Measurements from ENCODE around the gene CRPPA. TPM values are rescaled to one million over a fixed set of nuclear protein-coding genes. Genes with fewer than 3 reads are reported as not detected.
A peak's percentile ranks its signal among the peaks of the same experiment; 100 is the strongest.

Gene CRPPA
- total and polyA plus RNA-seq, 12 donors: 0.57 to 4.2 (median 2.8) TPM

DNA sequence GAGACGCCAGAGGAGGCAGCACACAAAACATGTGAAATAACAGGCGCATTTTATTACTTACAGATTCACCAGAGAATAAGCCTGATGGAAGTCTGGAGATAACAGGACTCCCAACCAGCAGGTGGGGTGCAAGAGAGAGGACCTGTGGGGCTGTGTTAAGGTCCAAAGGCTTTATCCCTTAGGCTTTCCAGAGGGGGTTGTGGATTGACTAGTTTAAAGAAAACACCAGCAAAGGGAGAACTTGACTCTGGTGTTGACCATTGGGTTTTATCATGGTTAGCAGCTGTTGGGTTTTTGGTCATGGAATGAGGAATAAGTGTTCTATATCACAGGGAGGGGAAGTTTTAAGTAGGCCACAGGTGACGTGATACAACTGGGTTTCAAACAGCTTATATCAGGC is 1.6 kb upstream of the CRPPA start:
- Histone ChIP-seq H3K4me1 (replicated peaks in 1 of 2) (peaks cover 9 to 17% of the 10 kb centered on the region in 2 donors), H3K9me3 (replicated peaks in 1 of 3) (no peaks in the 10 kb centered on the region), H3K27me3 (no peaks in the 10 kb centered on the region), H3K36me3 (replicated peaks in 1 of 2) (no peaks in the 10 kb centered on the region), H3K27ac (peak overlapping the region in 1 of 5 donors; percentile 98), H3K4me3 (no peak overlapping the region)
- no peak for DNase-seq
- WGBS, 4 donors: 90 to 95% (median 92%) methylated on average over 3 of the region's 3 CpGs
- intact Hi-C loops (cut with DNase I): no loop called here
- TF ChIP-seq, protein P1, sequence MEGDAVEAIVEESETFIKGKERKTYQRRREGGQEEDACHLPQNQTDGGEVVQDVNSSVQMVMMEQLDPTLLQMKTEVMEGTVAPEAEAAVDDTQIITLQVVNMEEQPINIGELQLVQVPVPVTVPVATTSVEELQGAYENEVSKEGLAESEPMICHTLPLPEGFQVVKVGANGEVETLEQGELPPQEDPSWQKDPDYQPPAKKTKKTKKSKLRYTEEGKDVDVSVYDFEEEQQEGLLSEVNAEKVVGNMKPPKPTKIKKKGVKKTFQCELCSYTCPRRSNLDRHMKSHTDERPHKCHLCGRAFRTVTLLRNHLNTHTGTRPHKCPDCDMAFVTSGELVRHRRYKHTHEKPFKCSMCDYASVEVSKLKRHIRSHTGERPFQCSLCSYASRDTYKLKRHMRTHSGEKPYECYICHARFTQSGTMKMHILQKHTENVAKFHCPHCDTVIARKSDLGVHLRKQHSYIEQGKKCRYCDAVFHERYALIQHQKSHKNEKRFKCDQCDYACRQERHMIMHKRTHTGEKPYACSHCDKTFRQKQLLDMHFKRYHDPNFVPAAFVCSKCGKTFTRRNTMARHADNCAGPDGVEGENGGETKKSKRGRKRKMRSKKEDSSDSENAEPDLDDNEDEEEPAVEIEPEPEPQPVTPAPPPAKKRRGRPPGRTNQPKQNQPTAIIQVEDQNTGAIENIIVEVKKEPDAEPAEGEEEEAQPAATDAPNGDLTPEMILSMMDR (IDR thresholded peaks at IDR 0.05): no peak
- no peak for TF ChIP-seq POLR2A (IDR thresholded peaks at IDR 0.05)

DNA sequence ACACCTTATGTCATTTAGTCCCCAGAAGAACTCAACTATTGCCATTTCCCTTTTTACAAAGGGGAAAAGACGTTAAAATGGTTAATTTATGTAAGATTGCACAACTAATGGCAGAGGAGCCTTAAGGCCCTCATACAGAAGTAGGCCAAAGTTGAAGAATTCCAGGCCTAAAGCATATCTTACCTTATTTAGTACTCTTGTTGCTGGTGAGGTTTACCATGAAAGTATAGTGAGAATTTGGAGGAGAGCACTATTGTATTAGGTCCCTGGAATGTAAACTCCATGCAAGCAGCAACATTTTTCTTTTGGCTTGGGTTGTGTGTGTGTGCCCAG is 731 bp upstream of the CRPPA start:
- TF ChIP-seq, protein P1 (IDR thresholded peaks at IDR 0.05): no peak
- TF ChIP-seq POLR2A (IDR thresholded peaks at IDR 0.05): no peak
- intact Hi-C loops (cut with DNase I): no loop called here
- Histone ChIP-seq H3K27ac (peak overlapping the region; percentile 89 to 98 (median 98)), H3K36me3 (replicated peaks in 1 of 2) (no peaks in the 10 kb centered on the region), H3K4me3 (peak overlapping the region in 1 of 4 donors; percentile 78), H3K4me1 (replicated peaks in 1 of 2) (peaks cover 9 to 17% of the 10 kb centered on the region in 2 donors), H3K9me3 (replicated peaks in 1 of 3) (no peaks in the 10 kb centered on the region), H3K27me3 (no peaks in the 10 kb centered on the region)
- no peak for DNase-seq
- 21 to 38% (median 27%) methylated on average over 1 of the region's 1 CpG for WGBS, 4 donors

DNA sequence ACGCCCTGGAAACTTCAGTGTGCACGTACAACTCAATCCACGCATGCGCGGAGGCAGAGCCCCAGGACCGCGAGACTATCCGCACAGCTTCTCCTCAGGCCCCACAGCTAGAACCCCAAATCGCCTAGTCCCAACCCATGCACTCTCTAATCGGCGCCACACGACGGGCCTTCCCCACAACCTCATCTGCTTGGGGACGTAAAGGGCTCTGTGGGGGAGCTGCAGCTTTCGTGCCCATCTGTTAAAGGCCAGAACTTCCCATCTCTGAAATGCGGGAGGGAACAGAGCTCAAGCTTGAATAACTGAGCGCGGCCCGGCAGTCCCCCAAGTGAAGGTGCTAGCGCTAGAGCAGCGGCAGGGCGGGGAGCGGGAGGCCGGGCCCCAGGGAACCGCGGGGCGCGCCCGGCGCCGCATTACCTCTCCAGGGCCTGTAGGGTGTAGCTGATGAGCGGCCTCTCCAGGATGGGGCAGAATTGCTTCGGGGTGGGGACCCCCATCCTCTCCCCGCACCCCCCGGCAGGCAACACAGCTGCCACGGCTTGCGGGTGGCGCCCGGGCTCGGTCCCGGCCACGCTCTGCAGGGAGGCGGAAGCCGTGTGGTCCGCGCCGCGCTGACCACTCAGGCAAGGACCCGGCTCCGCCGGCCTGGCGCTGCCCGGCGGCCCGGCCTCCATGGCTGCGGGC is 547 bp downstream of the CRPPA start:
- 0 to 1% (median 0%) methylated on average over 8 to 56 of the region's 56 CpGs for WGBS, 4 donors
- H3K4me1 ChIP-seq (replicated peaks in 1 of 2): peaks cover 9 to 17% of the 10 kb centered on the region in 2 donors
- TF ChIP-seq, protein P1 (IDR thresholded peaks at IDR 0.05): peak; percentile 7 to 51 (median 37)
- TF ChIP-seq POLR2A (IDR thresholded peaks at IDR 0.05): peak; percentile 82 to 91
- peak overlapping the region; percentile 89 to 98 (median 98) for H3K27ac ChIP-seq
- peak; percentile 86 to 95 (median 92) for DNase-seq
- no peaks in the 10 kb centered on the region for H3K9me3 ChIP-seq (replicated peaks in 1 of 3)
- H3K4me3 ChIP-seq: peak overlapping the region; percentile 25 to 78 (median 68)
- H3K36me3 ChIP-seq (replicated peaks in 1 of 2): no peaks in the 10 kb centered on the region
- intact Hi-C loops (cut with DNase I): no loop called here
- H3K27me3 ChIP-seq: no peaks in the 10 kb centered on the region

DNA sequence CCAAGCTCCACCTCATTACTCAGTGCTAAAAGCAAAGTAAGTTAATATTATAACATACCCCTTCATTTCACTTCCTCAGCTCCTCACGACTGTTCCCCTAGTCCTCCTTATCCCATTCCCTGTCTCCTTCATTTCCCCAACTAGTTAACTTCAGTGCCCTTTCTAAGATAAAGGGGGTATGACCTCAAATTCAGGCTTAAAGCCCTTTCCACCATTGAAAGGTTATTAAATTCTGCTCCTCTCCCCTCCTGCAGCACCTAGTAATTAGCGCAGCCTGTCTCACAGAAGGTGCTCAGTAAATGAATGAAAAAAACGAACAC is 1.0 kb downstream of the CRPPA start:
- H3K36me3 ChIP-seq (replicated peaks in 1 of 2): no peaks in the 10 kb centered on the region
- peak overlapping the region in 4 of 5 donors; percentile 95 to 98 (median 98) for H3K27ac ChIP-seq
- DNase-seq: no peak
- intact Hi-C loops (cut with DNase I): no loop called here
- peaks cover 9 to 17% of the 10 kb centered on the region in 2 donors for H3K4me1 ChIP-seq (replicated peaks in 1 of 2)
- WGBS, 4 donors: 0% methylated on average over 3 of the region's 3 CpGs
- H3K9me3 ChIP-seq (replicated peaks in 1 of 3): no peaks in the 10 kb centered on the region
- TF ChIP-seq, protein P1 (IDR thresholded peaks at IDR 0.05): no peak
- no peak for TF ChIP-seq POLR2A (IDR thresholded peaks at IDR 0.05)
- H3K27me3 ChIP-seq: no peaks in the 10 kb centered on the region
- peak overlapping the region in 3 of 4 donors; percentile 25 to 78 (median 71) for H3K4me3 ChIP-seq

All from adrenal gland (tissue), 12 donors.